Epithelial cell of prostate (primary cell): ENCODE measurements around the gene PFKFB2.

Experiments
- DNase-seq: peaks from one replicate; pipeline ENCODE4 v3.0.0-alpha.2; 2011; ENCODE audit warnings: low read depth, low spot score
- H3K27ac ChIP-seq: fragments of 450-650 bp; 2 replicates; pipeline ENCODE4 v1.5.1; 2017; ENCODE audit warnings: mild to moderate bottlenecking

Gene PFKFB2

DNA sequence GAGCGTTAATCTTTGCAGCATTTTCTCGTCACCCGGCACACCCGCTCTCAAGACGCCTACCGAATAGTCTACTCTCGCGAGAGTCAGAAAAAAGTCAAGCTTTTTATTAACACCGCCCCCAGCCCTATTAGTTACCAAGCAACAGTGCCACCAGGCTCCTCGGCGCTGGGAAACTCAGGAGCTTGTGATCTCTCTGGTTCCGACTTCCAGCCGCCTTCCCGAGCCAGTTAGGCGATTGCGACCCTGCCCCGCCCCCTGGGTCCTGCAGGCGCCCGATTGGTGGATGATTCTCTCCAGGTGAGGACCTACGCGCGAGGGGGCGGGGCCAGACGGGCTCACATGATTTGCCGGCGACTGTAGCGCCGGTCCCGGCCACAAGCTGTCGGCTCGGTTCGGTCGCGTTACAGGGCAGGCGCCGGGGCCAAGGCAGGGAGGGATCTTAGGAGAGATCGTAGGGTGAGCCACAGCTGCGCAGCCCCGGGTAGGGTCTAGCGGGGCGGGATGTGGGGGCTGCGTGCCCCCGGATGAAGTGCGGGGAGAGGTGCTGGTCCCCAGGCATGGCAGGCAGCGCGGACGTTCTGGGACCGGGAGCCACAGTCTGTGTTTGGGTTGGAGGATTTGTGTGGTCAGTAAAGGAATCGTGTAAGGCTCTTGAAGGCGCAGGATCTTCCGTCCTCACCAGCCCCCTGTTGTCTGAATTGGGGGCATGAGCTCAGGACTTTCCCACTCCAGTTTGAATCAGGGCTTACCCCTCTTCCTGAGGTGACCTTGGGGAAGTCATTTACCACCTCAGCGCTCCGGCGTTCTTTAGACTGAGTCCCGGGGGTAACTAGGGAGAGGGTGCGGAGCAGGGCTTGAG, at the start of gene PFKFB2:
Gene PFKFB2, plus strand, starts transcription at position 365 of the 859 bp plus-strand sequence. CDS start 1,443 bp downstream, outside the sequence.
- DNase-seq = peak; percentile 98
- peak within 1 kb of the TSS; percentile 98 for H3K27ac ChIP-seq

DNA sequence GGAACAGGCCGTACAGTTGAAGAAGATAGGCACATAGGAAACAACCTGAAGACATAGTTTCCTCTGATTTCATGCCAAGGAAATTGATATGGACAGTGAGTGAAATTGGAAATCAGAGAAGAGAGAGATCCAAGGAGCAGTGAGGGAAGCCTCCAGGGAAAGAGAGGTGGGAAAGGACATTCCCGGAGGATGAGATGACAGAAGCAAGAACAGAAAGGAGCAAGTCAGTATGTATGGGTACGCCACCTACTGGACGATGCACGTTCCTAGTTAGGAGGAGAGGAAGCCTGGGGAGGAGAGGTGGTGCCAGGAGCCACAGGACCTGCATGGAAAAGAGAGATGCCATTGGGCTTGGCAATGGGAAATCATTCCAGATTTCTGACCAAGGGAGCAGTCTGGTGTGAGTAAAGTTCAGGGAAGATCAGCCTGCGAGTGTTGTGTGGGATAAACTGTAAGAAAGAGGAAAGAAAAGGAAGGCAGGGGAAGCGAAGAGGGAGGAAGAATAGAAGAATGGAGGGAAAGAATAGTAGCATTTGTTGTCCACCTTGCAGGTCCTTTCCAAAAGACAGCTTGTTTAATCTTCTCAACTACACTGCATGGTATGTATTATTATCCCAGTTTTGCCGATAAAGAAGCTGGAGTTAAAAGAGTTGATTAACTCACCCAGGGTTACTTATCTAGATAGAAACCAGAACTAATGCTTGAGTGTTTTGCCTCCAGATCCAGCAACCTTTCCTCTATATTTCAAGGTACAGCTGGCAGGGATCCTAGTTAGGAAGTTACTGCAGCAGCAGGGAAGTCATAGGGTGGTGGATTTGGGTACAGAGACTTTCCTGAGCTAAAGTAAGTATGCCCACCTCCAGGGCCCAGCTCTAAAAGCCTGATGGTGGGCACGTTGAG, 47.9 kb upstream of the PFKFB2 start:
- no peak for DNase-seq
- H3K27ac ChIP-seq = peak overlapping the region; percentile 98

DNA sequence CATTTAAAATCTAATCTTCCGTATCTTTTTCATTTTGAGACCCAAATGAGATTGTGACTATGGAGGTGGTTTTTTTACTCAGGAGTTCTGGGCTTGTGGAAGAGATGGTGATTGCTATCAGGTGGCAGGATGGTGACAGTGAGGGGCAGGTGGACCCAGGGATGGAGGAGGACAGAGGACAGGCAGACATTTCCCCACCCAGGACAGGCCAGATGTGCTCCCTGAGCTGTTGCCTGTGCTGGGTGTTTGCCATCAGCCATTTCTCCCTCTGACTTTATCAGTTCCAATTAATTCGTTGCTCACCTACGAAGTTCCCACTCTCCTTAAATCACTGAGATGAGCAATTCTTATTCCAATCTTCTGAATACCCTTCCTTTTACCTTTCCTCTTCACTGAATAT, 47.0 kb upstream of the PFKFB2 start:
- DNase-seq = no peak
- H3K27ac ChIP-seq = peak overlapping the region; percentile 98

DNA sequence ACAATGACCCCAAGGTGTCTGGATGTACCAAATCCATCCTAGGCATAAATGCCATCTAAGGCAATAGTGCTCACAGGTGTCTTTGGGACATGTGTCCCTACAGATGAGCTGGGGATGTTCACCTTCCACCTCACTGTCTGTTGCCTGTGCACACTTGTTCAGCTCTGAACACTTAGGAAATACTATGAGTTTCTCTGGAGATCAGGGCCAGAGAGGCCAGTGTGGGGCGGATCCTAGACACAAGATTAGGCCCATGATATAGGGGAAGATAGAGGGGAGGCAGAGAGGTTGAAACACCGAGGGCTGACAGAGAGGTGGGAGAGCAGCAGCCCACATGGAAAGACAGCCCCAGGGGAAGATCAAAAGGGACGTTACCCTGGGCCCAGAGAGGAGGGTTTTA, 46.2 kb upstream of the PFKFB2 start:
- H3K27ac ChIP-seq = peak overlapping the region; percentile 98

DNA sequence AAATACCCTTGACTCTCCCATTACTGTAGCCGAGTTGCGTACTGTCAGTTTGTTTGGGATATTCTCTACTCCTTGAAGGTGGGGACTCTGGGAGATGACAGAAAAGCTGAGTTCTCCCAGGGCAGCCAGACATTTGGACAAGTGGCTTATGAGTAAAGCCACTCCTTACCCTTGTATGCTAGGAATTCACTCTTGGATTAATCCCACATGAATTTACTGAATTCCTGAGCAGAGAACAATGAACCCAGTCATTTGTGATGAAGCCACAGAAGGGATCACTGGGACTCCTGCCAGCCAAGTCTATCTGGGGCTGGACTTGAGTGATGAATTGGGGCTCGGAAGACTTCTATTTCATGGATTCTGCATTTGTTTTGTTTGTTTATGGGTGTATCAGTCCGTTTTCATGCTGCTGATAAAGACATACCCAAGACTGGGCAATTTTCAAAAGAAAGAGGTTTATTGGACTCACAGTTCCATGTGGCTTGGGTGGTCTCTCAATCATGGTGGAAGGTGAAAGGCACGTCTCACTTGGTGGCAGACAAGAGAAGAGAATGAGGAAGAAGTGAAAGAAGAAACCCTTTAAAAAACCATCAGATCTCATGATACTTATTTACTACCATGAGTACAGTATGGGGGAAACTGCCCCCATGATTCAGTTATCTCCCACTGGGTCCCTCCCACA, 45.6 kb upstream of the PFKFB2 start:
- DNase-seq = no peak
- H3K27ac ChIP-seq = peak overlapping the region; percentile 98

More for the DNA sequence above, 46.2 kb upstream of the PFKFB2 start:
- DNase-seq = no peak

DNA sequence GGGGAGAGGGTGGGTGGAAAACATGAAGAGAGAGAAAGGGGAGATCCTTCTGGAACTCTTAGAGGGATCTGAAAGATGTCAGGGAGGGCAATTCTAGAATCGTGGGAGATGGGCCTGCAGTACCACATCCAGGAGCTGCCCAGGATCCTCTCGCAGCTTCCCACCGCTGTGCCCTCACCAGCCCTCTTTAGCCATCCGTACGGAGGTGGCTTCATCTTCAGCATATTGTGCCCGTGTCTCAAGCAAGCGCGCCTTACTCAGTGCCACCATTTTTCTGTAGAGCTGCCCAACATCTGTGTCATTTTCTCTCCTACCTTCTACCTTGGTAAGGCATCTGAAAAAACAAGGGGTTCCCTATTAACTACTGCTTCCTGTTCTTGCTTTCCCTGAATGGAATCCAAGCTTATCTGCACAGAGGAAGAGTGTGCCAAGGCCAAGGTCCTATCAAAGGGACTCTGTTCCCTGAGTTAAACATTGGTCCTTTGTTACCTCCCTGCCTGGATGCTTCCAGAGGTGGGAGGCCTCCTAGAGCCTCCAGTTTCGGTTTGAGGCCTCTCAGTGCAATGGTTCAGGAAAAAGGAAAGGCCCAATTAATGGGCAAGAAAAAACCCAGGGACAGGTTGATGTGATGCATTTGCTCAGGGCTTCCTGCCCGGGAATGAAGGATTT, 43.8 kb upstream of the PFKFB2 start:
- H3K27ac ChIP-seq = peak overlapping the region; percentile 5

DNA sequence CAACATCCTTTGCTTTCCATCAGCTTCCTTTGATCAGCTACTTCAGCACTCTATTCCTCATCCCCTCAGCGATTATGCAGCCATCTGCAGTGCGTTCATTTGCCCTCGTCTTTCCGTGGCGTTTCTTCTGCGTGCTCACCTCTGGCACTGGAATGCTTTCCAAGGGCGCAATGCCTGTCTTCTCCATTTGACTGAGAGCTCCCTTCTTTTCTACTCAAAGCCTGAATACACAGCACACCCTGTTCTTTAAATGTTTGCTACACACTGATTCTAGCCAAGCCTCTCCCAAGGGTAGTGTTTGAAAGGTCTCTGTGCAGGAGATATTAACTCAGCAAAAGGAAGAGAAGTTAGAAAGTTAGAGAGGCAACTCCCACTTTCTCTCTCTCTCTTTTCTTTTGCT, 43.1 kb upstream of the PFKFB2 start:
- DNase-seq = no peak
- H3K27ac ChIP-seq = peak overlapping the region; percentile 5

More for the DNA sequence above, 43.8 kb upstream of the PFKFB2 start:
- no peak for DNase-seq

DNA sequence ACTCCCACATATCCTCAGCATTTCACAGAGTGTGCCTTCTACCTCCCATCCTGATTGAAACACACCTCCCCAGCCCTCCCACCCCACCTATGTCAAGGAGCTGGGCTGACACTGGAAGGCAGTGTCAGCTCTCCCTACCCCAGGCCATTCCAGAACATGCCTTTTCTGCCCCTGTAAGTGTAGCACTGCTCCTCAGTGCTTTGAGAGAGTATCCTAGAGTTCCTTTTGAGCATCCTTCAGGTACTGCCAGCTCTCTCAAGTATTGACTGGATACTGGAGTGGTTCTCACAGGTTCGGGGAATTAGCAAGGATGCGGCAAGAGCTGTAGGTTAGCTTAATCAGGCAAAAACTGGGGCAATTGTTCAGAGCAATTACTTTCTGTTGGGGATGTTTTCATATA, 42.3 kb upstream of the PFKFB2 start:
- DNase-seq = no peak
- no peak overlapping the region for H3K27ac ChIP-seq

DNA sequence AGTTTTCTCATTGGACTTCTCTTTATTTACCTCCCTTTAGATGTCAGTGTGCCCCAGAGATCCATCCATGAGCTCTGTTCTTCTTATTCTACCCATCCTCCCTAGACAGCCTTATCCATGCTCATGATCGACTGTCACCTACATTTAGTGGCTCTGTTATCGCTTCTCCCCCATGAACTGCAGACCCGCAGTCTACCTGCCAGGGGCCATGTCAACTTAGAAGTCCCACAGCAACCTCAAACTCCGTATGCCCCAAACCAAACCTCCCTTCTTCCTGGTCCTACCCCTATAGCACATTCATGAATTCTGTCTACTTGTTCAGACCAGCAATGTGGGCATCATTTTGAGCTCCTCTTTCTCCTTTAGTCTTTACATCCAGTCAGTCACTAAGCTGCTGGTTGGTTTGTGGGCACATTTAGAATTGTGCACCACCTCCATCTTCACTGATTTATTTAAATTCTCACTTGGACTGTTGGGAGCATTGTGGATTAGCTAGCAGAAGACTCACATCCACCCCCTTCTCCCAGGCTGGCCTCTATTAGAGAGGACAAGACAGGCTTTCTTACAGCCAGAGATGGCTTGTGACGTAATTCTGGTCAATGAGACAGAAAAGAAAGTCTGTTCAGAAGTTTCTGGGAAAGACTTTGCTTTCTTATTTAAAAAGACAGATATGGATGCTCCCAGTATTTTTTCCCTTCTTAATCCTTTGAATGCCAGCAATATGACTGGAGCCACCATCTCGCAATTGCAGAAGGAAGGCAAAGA, 39.6 kb upstream of the PFKFB2 start:
- DNase-seq = no peak
- H3K27ac ChIP-seq = no peak overlapping the region

DNA sequence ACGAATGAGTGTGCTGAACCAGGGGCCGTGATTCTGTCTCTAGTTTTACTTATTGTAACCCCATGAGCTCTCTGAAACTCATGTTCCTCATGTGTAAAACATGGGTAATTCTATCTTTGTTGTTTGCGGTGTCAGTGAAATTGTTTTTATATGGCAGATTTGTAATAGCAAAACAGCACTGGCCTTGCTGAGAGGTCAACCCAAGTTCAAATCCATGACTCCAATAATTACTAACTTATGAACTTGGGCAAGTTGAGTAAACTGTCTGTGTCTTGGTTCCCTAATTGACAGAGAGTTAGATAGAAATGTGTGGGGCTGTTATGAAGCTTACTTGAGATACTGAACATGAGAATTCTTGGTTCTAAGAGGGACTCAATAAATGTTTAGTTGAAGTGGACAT, 38.3 kb upstream of the PFKFB2 start:
- no peak overlapping the region for H3K27ac ChIP-seq
- no peak for DNase-seq

DNA sequence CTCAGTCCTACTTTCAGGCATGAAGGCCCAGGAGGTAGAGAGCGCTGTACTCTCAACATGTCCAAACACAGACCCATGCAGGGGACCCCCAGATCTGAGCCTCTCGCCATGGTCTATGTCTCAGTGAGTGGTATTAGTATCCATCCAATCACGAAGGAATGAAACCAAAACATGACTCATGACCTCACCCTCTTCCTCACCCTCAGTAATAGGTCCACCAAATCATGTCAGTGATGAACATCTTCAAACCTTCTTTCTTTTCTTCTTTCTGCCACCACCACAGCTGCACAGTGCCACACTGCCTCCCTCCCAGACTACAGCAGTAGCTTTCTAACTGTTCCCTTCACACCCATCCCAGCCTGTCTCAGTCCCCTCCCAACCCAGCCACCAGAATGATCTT, 37.3 kb upstream of the PFKFB2 start:
- H3K27ac ChIP-seq = peak overlapping the region; percentile 99
- DNase-seq = no peak

DNA sequence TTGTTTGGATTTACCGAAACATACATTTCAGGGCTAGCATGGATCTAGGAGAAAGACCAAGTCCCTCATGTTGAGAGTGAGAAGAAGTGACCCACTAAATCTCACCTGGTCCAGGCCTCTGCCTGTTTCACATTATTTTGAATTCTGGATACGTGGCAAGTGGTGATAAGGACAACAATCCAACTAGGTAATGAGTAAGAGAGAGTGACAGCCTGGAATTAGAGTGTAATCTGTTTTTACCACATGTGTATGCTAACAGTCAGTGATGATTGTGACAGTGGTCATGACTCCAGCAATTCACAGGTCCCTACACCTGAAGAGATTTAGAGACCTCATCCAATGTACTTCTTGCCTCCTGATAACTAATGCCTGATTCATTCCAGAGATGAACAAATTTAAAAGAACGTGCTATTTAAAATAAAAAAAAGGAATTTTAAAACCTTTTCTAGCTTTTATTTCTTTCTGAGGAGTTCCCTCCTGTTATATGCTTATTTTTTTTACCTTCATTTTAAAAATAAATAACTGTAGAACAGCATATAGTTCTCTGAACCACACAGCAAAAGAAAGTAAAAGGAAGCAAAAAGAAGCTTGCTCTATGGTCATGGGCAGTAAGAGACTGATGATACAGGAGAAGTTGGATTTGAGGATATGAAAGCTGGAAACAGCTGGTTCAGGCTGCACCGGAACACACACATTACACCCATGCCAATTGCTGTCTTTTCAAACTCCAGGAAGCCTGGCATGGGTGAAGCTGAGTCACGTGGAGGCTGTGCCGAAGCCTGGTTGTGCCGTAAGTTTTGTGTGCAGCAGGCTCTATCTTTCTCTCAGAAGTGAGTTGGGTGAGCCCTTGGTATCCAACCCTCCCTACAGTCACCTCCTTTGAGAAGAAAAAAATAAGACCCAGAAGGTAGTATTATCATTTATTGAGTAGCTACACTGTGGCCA, 35.2 kb upstream of the PFKFB2 start:
- no peak for DNase-seq
- H3K27ac ChIP-seq = peak overlapping the region; percentile 99

DNA sequence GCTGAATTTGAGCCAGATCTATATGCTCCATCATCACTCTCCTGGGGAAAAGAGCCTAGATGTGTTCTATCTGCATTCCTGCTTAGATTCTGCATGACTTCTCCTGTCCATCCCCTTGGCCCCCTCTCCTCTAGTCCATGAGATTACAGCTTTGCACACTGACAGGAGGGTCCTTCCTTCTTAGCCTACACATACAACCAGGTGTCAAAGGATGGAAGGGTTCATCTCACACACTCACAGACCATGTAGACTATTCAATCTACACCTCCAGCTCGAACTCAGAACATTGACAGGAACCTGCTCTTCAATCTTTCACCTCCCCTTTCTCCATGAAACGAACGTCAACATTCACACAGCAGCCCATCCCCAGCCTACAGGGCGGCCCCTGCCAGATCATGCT, 34.4 kb upstream of the PFKFB2 start:
- peak overlapping the region; percentile 99 for H3K27ac ChIP-seq
- DNase-seq = no peak

DNA sequence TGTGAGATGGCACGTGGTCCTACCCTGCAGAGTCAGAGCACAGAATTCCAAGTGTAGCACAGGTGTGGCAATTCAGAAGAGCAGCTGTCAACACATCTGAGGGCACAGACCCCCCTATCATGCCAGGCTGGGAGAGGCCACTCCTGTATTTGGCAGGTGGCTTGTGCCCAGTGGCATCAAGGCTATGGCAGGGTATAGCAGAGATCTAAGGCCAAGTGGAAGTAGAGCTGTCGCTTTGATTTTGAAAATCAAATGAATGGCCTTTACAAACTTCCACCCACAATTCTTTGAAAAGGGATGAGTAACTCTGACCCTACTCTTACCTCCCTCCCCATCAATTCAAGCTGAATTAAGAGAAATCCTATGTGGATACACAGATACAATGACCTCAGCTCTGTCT, 33.9 kb upstream of the PFKFB2 start:
- peak overlapping the region; percentile 99 for H3K27ac ChIP-seq
- DNase-seq = no peak

DNA sequence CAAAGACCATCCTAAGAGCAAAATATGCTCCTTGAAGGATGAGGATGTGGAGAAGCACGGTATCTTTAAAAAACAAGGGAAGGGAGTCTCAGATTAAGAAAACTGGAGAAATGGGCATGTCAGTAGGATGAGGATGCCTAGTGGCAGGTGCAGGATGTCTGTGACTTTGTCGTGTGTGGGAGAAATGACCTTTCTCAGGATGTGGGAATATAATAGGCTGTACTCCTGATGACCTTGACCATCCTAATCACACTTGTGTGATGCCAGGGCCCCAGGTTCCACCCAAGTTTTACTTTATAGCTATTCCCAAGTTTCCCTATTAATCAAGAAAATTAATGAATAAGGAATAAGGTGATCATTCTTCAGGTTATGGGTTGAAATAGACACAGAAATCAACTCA, 33.4 kb upstream of the PFKFB2 start:
- peak overlapping the region; percentile 99 for H3K27ac ChIP-seq
- no peak for DNase-seq

DNA sequence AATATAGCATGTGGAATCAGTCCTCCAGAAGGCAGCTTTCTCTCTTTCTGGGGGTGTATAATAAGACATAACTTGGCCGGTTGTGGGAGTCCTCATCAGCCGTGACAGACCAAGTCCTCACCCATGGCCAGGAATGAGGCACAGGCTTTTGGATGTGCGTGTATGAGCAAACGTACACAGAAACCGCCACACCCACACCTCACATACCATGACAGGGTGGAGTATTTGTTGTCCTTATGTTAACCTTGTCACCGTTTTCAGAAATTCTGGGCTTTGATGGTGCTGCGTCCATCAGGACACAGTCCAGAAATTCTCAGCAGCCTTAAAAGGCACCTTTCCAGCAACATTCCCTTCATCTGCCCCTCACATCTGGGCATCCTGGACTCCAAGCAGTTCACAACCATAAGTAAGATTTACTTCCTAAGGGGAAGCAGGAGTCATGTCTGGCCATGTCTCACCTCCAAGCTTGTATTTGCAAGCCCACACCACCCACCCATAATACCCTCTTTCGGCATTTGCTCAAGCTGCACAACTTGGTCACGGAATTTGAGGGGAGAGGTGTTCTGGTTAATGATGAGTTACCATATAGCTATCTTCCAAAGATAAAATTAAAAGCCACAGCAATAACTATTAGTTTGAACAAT, 32.9 kb upstream of the PFKFB2 start:
- DNase-seq = peak; percentile 95
- H3K27ac ChIP-seq = peak overlapping the region; percentile 99

DNA sequence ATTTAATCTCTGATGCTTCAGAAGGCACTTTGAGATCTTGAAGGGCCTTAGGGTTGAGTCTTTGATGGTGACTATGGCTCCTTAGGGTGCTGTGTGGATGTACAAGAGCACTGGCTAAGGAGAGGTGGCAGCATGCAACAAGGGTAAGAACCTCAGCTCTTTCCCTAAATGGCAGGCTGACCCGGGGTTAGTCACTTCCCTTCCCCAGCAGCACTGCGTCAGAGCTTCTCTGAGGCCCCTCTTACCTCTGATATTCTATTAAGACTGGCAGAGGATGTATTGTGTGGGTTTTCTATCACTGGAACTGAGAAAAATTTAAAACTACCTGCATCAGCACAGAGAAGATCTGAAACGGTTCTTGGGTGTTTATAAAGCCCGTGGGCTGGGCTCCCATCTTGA, 32.4 kb upstream of the PFKFB2 start:
- H3K27ac ChIP-seq = peak overlapping the region; percentile 99
- no peak for DNase-seq
